M059J (cell line): Measurements from ENCODE around the gene KRTAP9-4. TPM values are rescaled to one million over a fixed set of nuclear protein-coding genes. Genes with fewer than 3 reads are reported as not detected.
A peak's percentile ranks its signal among the peaks of the same experiment; 100 is the strongest.
"Not testable (repeated sequence)": the region's sequence is repeated elsewhere in the genome, so short reads cannot be mapped to it uniquely, and the experiment has no call there.

ENCODE experiments used
- DNase-seq: peaks from one replicate; pipeline ENCODE4 v3.0.0-alpha.2; 2012; ENCODE audit warnings: low read depth
- total RNA-seq: library from RNA; depleted of rRNA; stranded (reverse); fragments of >200 nt; shearing (Covaris generic); gene quantifications from 2 replicates; pipeline ENCODE4 v1.2.3, GENCODE V29; 2014; rRNA removed

Gene KRTAP9-4
- total RNA-seq, result not detected in 2 replicates

GRCh38 chr17:41249637-41250240 lies at the start of gene KRTAP9-4:
KRTAP9-4 (plus strand) TSS chr17:41249687; CDS start chr17:41249721, 34 bp downstream.
- not testable (repeated sequence) for DNase-seq

- DNase-seq, result peak; percentile 51
These were observed 37.5 kb upstream of the KRTAP9-4 start for GRCh38 chr17:41211845-41212466.

GRCh38 chr17:41212524-41213169 lies 36.8 kb upstream of the KRTAP9-4 start:
- no peak for DNase-seq

GRCh38 chr17:41215681-41216080 lies 33.8 kb upstream of the KRTAP9-4 start:
- DNase-seq, result no peak

GRCh38 chr17:41223821-41224220 lies 25.7 kb upstream of the KRTAP9-4 start:
- no peak for DNase-seq

- DNase-seq, result no peak
These were observed 23.4 kb upstream of the KRTAP9-4 start for GRCh38 chr17:41226051-41226450.

GRCh38 chr17:41226598-41227095 lies 22.8 kb upstream of the KRTAP9-4 start, which contains the start of gene KRTAP9-2:
KRTAP9-2 (plus strand) TSS chr17:41226648; CDS start chr17:41226655, 7 bp downstream.
- DNase-seq, result not testable (repeated sequence)

- DNase-seq, result no peak
These were observed 19.4 kb upstream of the KRTAP9-4 start for GRCh38 chr17:41230094-41230493.

GRCh38 chr17:41231731-41232130 lies 17.8 kb upstream of the KRTAP9-4 start:
- DNase-seq, result no peak

GRCh38 chr17:41232399-41233105 lies 16.9 kb upstream of the KRTAP9-4 start, which contains the start of gene KRTAP9-3:
KRTAP9-3 (plus strand) TSS chr17:41232449; CDS start chr17:41232502, 53 bp downstream.
- DNase-seq, result not testable (repeated sequence)

- not testable (repeated sequence) for DNase-seq
These were observed 12.4 kb upstream of the KRTAP9-4 start for GRCh38 chr17:41237116-41237515.

GRCh38 chr17:41237949-41238437 lies 11.5 kb upstream of the KRTAP9-4 start, which contains the start of gene KRTAP9-8:
KRTAP9-8 (plus strand) TSS chr17:41237999; CDS start chr17:41238052, 53 bp downstream.
- DNase-seq, result not testable (repeated sequence)

GRCh38 chr17:41246995-41247787 lies 2.3 kb upstream of the KRTAP9-4 start:
- not testable (repeated sequence) for DNase-seq

- DNase-seq, result no peak
These were observed 1.8 kb downstream of the KRTAP9-4 start for GRCh38 chr17:41251261-41251660.

- no peak for DNase-seq
These were observed 5.4 kb downstream of the KRTAP9-4 start for GRCh38 chr17:41254861-41255260.

- not testable (repeated sequence) for DNase-seq
These were observed 6.1 kb downstream of the KRTAP9-4 start, which contains the start of gene KRTAP9-9 for GRCh38 chr17:41255381-41256290. KRTAP9-9 (plus strand) TSS chr17:41255384.

GRCh38 chr17:41256291-41256685 lies 6.8 kb downstream of the KRTAP9-4 start:
- DNase-seq, result no peak

- no peak for DNase-seq
These were observed 8.9 kb downstream of the KRTAP9-4 start for GRCh38 chr17:41258406-41258805.

GRCh38 chr17:41263212-41263611 lies 13.7 kb downstream of the KRTAP9-4 start:
- no peak for DNase-seq
